Endothelial cell of umbilical vein (primary cell): Measurements from ENCODE around the gene PDIA5. TPM values are rescaled to one million over a fixed set of nuclear protein-coding genes. Genes with fewer than 3 reads are reported as not detected.
"Not testable (repeated sequence)": the region's sequence is repeated elsewhere in the genome, so short reads cannot be mapped to it uniquely, and the experiment has no call there.

Experiments used
- BruUV-seq: library from RNA; stranded (reverse); fragments of 400-500 nt; replicated peaks from 2 replicates; lab custom pipeline; 2021; lab: Mats Ljungman, UMichigan
- CTCF ChIA-PET: fragments of 300-600, 350-600 bp; sonication (Branson Sonifier 250); formaldehyde crosslinking; loops from one replicate; lab custom pipeline; 2021; ENCODE audit warnings: antibody characterized with exemption, inconsistent platforms; lab: Charles Lee
- POLR2A ChIA-PET: fragments of 300-600, 350-600 bp; sonication (Branson Sonifier 250); formaldehyde crosslinking; loops from one replicate; lab custom pipeline; 2021; ENCODE audit warnings: antibody characterized with exemption, inconsistent platforms; lab: Charles Lee
- DNase-seq: peaks from one replicate; pipeline ENCODE4 v3.0.0-alpha.2; 2011; ENCODE audit warnings: low read depth, low spot score
- FAIRE-seq: peaks from 2 replicates; lab custom pipeline; 2011; peaks lifted over from hg19 to GRCh38; lab: Jason Lieb, UNC
- H2AFZ ChIP-seq: 2 replicates; pipeline ENCODE4 v1.6.0; 2012; ENCODE audit warnings: low read depth, low read length, control low read depth, inconsistent platforms
- H3K27ac ChIP-seq: 2 replicates; pipeline ENCODE4 v1.5.1; 2011; ENCODE audit warnings: low read depth, mild to moderate bottlenecking, control low read depth, low read length, moderate library complexity; ENCODE audit not compliant: insufficient read depth
- H3K27me3 ChIP-seq, 2 experiments: 2 replicates each; pipeline versions ENCODE4 v1.6.0 to v1.6.1; 2011; ENCODE audit warnings: low read length in 2 of 2, mixed read lengths in 1 of 2; ENCODE audit not compliant: control insufficient read depth in 2 of 2, insufficient read depth in 2 of 2
- H3K36me3 ChIP-seq, 2 experiments: 2 replicates in 1 of 2; 3 replicates in 1 of 2; pipeline ENCODE4 v1.5.1; 2011; ENCODE audit warnings: low read length in 2 of 2, mild to moderate bottlenecking in 1 of 2, moderate library complexity in 1 of 2; ENCODE audit not compliant: control insufficient read depth in 2 of 2, insufficient read depth in 2 of 2; ENCODE audit errors: extremely low read depth in 1 of 2
- H3K4me1 ChIP-seq: 3 replicates; pipeline ENCODE4 v1.5.1; 2011; ENCODE audit warnings: mild to moderate bottlenecking, low read length; ENCODE audit not compliant: control insufficient read depth, insufficient read depth; ENCODE audit errors: extremely low read depth
- H3K4me2 ChIP-seq: 2 replicates; pipeline ENCODE4 v1.6.1; 2011; ENCODE audit warnings: low read length, control low read depth, mixed read lengths; ENCODE audit not compliant: insufficient read depth
- H3K4me3 ChIP-seq, 3 experiments: fragments of 200-600 bp in 1 of 3; sonication (generic), shearing (Covaris generic) in 1 of 3; replicated peaks in 1 of 3; 2 replicates each; pipeline ENCODE4 v1.5.1; 2011 to 2016; ENCODE audit warnings: control low read depth in 3 of 3, low read length in 3 of 3, mild to moderate bottlenecking in 2 of 3, inconsistent platforms in 1 of 3, low read depth in 1 of 3, moderate library complexity in 1 of 3; ENCODE audit not compliant: insufficient read depth in 1 of 3
- H3K79me2 ChIP-seq: 2 replicates; pipeline ENCODE4 v1.6.0; 2012; ENCODE audit warnings: low read length, inconsistent platforms; ENCODE audit not compliant: control insufficient read depth, insufficient read depth
- H3K9ac ChIP-seq: replicated peaks from 2 replicates; pipeline ENCODE3; 2011; ENCODE audit warnings: low read length, control low read depth; ENCODE audit not compliant: insufficient read depth; ENCODE audit errors: extremely low read depth
- H3K9me1 ChIP-seq: replicated peaks from 3 replicates; pipeline ENCODE4 v1.6.0; 2011; ENCODE audit warnings: mild to moderate bottlenecking, low read length; ENCODE audit not compliant: control insufficient read depth, insufficient read depth; ENCODE audit errors: extremely low read depth
- H3K9me3 ChIP-seq: replicated peaks from 2 replicates; pipeline ENCODE4 v1.5.1; 2012; ENCODE audit warnings: low read length, inconsistent platforms; ENCODE audit not compliant: control insufficient read depth, insufficient read depth
- H4K20me1 ChIP-seq: replicated peaks from 2 replicates; pipeline ENCODE3; 2011; ENCODE audit warnings: mild to moderate bottlenecking, low read length; ENCODE audit not compliant: control insufficient read depth, insufficient read depth; ENCODE audit errors: extremely low read depth
- CTCF ChIP-seq, 2 donors: IDR thresholded peaks; 1 replicate in 1 of 2; 2 replicates in 1 of 2; pipeline ENCODE4 v1.5.1; 2011; ENCODE audit warnings: low read length in 2 of 2, mild to moderate bottlenecking in 2 of 2, moderate library complexity in 2 of 2, control low read depth in 1 of 2, inconsistent platforms in 1 of 2, low read depth in 1 of 2; ENCODE audit not compliant: insufficient read depth in 1 of 2; ENCODE audit errors: extremely low read depth in 1 of 2
- EZH2 ChIP-seq: IDR thresholded peaks from 2 replicates; pipeline ENCODE4 v1.6.1; 2012; ENCODE audit warnings: borderline replicate concordance, low read depth, mild to moderate bottlenecking, moderate library complexity, low read length, inconsistent platforms; ENCODE audit not compliant: severe bottlenecking
- GATA2 ChIP-seq: IDR thresholded peaks from 2 replicates; pipeline ENCODE4 v1.7.0; 2011; ENCODE audit warnings: low read depth, mild to moderate bottlenecking, moderate library complexity, mixed read lengths, low read length; ENCODE audit not compliant: insufficient read length, insufficient read depth
- MAX ChIP-seq: IDR thresholded peaks from 2 replicates; pipeline ENCODE4 v1.6.1; 2011; ENCODE audit not compliant: insufficient read depth, insufficient read length
- MYC ChIP-seq: IDR thresholded peaks from one replicate; pipeline ENCODE4 v1.6.1; 2011; ENCODE audit warnings: mild to moderate bottlenecking, low read depth, low read length
- POLR2AphosphoS5 ChIP-seq: IDR thresholded peaks from 2 replicates; pipeline ENCODE4 v1.6.1; 2012; ENCODE audit warnings: low read depth, mild to moderate bottlenecking, control low read depth, low read length, moderate library complexity; ENCODE audit not compliant: insufficient read depth
- dilution Hi-C: fragments of 300-500 bp; cut with MboI; formaldehyde crosslinking; loops from one replicate; pipeline ENCODE4 v1.15.0; 2019; ENCODE audit warnings: low sequenced_read_pairs; ENCODE audit not compliant: extremely low pct_ligation_motif_present
- intact Hi-C: fragments of 100-400 bp; cut with micrococcal nuclease; formaldehyde crosslinking; loops from one replicate; pipeline ENCODE4 v1.10.0; 2022
- polyA plus RNA-seq, 4 experiments: library from polyadenylated mRNA; depleted of rRNA in 3 of 4; stranded (reverse) in 3 of 4; unstranded in 1 of 4; fragments of >200 nt; gene quantifications; 2 replicates each; pipeline versions ENCODE4 v1.2.1 to v1.2.3, GENCODE V29; 2011 to 2012; ENCODE audit warnings: missing spikeins in 1 of 4
- total RNA-seq: library from RNA; stranded (reverse); gene quantifications from 2 replicates; pipeline ENCODE4 v1.2.3, GENCODE V29; 2021

The PDIA5 gene
- total and polyA plus RNA-seq, 2 donors (not counting 3 experiments of a cell fraction or from before 2014, with no cell fraction given), result 55.7 to 85.6 TPM

GRCh38 chr3:123151853-123152420, 85.1 kb downstream of the PDIA5 start:
- H3K79me2 ChIP-seq, H4K20me1 ChIP-seq, FAIRE-seq, H2AFZ ChIP-seq, H3K27me3 ChIP-seq, H3K9me1 ChIP-seq, H3K4me2 ChIP-seq, H3K9ac ChIP-seq, POLR2A ChIA-PET, DNase-seq, BruUV-seq, H3K9me3 ChIP-seq, dilution Hi-C loops, intact Hi-C loops, H3K27ac ChIP-seq, H3K4me1 ChIP-seq, H3K4me3 ChIP-seq: not testable (repeated sequence)
- peaks cover 24 to 47% of the 10 kb centered on the region in 2 experiments for H3K36me3 ChIP-seq
- CTCF ChIA-PET, result interaction anchor here (0.8 kb wide), 1 partner anchor 11 kb away, joined by 3 read pairs; no protein-coding TSS in a partner anchor

GRCh38 chr3:123152687-123153086, 85.9 kb downstream of the PDIA5 start:
- POLR2A ChIA-PET, result no interaction called here
- peaks cover 18 to 43% of the 10 kb centered on the region in 2 experiments for H3K36me3 ChIP-seq
- dilution Hi-C loops, result no loop called here

More at GRCh38 chr3:123152687-123153086, 85.9 kb downstream of the PDIA5 start:
- no peaks in the 10 kb centered on the region for H3K9me3 ChIP-seq
- no peak overlapping the region for H3K27ac ChIP-seq
- no peak overlapping the region for H3K4me2 ChIP-seq
- peaks cover 3% of the 10 kb centered on the region for H3K4me1 ChIP-seq
- FAIRE-seq, result no peak
- H2AFZ ChIP-seq, result no peak overlapping the region
- CTCF ChIA-PET, result interaction anchor here (0.8 to 1.1 kb wide), 2 partner anchors 11 to 106 kb away, joined by 3 to 4 read pairs; no protein-coding TSS in a partner anchor
- no peak overlapping the region for H3K4me3 ChIP-seq
- no peaks in the 10 kb centered on the region for H4K20me1 ChIP-seq
- no peak for TF ChIP-seq MYC
- TF ChIP-seq MAX, result no peak
- no peak for TF ChIP-seq EZH2
- no peak for TF ChIP-seq POLR2AphosphoS5
- TF ChIP-seq GATA2, result no peak
- TF ChIP-seq CTCF (IDR thresholded peaks at IDR 0.05; ENCODE audit: extremely low read depth in 1 of 2, insufficient read depth in 1 of 2, low read depth in 1 of 2, low read length in 2 of 2), result no peak
- H3K27me3 ChIP-seq, result no peaks in the 10 kb centered on the region
- BruUV-seq, result no TSS peak
- intact Hi-C loops, result no loop called here
- no peak for DNase-seq
- H3K79me2 ChIP-seq, result no peaks in the 10 kb centered on the region
- no peaks in the 10 kb centered on the region for H3K9me1 ChIP-seq
- no peak overlapping the region for H3K9ac ChIP-seq
